ENCODE data around the gene ANK2.

GRCh38 chr4:113004655-113005054 is 44.8 kb upstream of the ANK2 start:
- no peak for TF ChIP-seq CTCF (conservative IDR thresholded peaks at IDR 0.05; ENCODE audit: low read depth in 2 of 2)
- no peak for TF ChIP-seq EZH2 (IDR thresholded peaks at IDR 0.05; ENCODE audit: low read depth, unreplicated experiment)
- no peak for TF ChIP-seq NANOG (IDR thresholded peaks at IDR 0.05; ENCODE audit: borderline replicate concordance)
- no peak for TF ChIP-seq CREB1 (CRISPR knock-in tag; IDR thresholded peaks at IDR 0.05; ENCODE audit: low read depth)
- TF ChIP-seq POLR2AphosphoS5 (IDR thresholded peaks at IDR 0.05; ENCODE audit: low read depth): no peak
